K562 (cell line): ENCODE data around the gene ADAMTS14. TPM values are rescaled to one million over a fixed set of nuclear protein-coding genes. Genes with fewer than 3 reads are reported as not detected.
A peak's percentile ranks its signal among the peaks of the same experiment; 100 is the strongest.

Experiments
- ATAC-seq: fragments of 200-7000 bp; cut with Tn5 transposase; 3 replicates; pipeline ENCODE4 v1.9.1; 2020; ENCODE audit warnings: moderate library complexity
- BruUV-seq: library from RNA; stranded (reverse); fragments of 400-500 nt; replicated peaks from 2 replicates; lab custom pipeline; 2021; lab: Mats Ljungman, UMichigan
- CTCF ChIA-PET: fragments of 300-600 bp; formaldehyde crosslinking; extraction: SDS; loops from one replicate; lab custom pipeline; 2021; ENCODE audit warnings: low intra/inter-chr PET ratio; lab: Yijun Ruan, JAX
- POLR2A ChIA-PET: fragments of 300-600, 350-650 bp; sonication (Branson Sonifier 250); formaldehyde crosslinking; extraction: SDS; loops from one replicate; lab custom pipeline; 2021; ENCODE audit warnings: antibody characterized with exemption, inconsistent platforms; lab: Yijun Ruan, JAX
- DNase-seq, 4 experiments: peaks; one replicate each; pipeline versions ENCODE4 v3.0.0 to v3.0.0-alpha.2; 2011 to 2018; ENCODE audit warnings: low spot score in 3 of 4, mixed read lengths in 3 of 4; ENCODE audit errors: extremely low read depth in 1 of 4
- FAIRE-seq: peaks from 2 replicates; lab custom pipeline; 2011; peaks lifted over from hg19 to GRCh38; lab: Jason Lieb, UNC
- H2AFZ ChIP-seq: 2 replicates; pipeline ENCODE4 v1.6.0; 2011; ENCODE audit warnings: low read depth, low read length, control low read depth, inconsistent platforms
- H3K27ac ChIP-seq: fragments of 200-600 bp; 3 replicates; pipeline ENCODE4 v1.8.0; 2011; ENCODE audit warnings: low read depth, mild to moderate bottlenecking, control low read depth, inconsistent platforms, low read length, moderate library complexity, mixed read lengths; ENCODE audit errors: extremely low read depth
- H3K27me3 ChIP-seq, 2 experiments: fragments of 300-600 bp in 1 of 2; 2 replicates in 1 of 2; 3 replicates in 1 of 2; pipeline versions ENCODE4 v1.6.0 to v1.8.0; 2011; ENCODE audit warnings: inconsistent platforms in 2 of 2, low read length in 2 of 2, mild to moderate bottlenecking in 1 of 2, mixed read lengths in 1 of 2, moderate library complexity in 1 of 2; ENCODE audit not compliant: control insufficient read depth in 2 of 2, insufficient read depth in 2 of 2
- H3K36me3 ChIP-seq: fragments of 300-600 bp; 3 replicates; pipeline ENCODE4 v1.8.0; 2011; ENCODE audit warnings: mild to moderate bottlenecking, low read length, inconsistent platforms; ENCODE audit not compliant: control insufficient read depth, insufficient read depth
- H3K4me1 ChIP-seq, 2 experiments: fragments of 200-600 bp in 1 of 2; replicated peaks in 1 of 2; 2 replicates in 1 of 2; 3 replicates in 1 of 2; pipeline versions ENCODE4 v1.5.1 to v1.8.0; 2011; ENCODE audit warnings: inconsistent platforms in 2 of 2, low read length in 2 of 2, mild to moderate bottlenecking in 1 of 2, mixed read lengths in 1 of 2, moderate library complexity in 1 of 2; ENCODE audit not compliant: control insufficient read depth in 2 of 2, insufficient read depth in 2 of 2
- H3K4me2 ChIP-seq: 2 replicates; pipeline ENCODE4 v1.6.1; 2011; ENCODE audit warnings: low read length, control low read depth, inconsistent platforms, mixed read lengths; ENCODE audit not compliant: insufficient read depth
- H3K4me3 ChIP-seq: fragments of 200-600 bp; sonication (generic), shearing (Covaris generic); 2 replicates; pipeline ENCODE4 v1.5.1; 2016; ENCODE audit warnings: control low read depth, inconsistent platforms
- H3K79me2 ChIP-seq: fragments of 200-600 bp; 3 replicates; pipeline ENCODE4 v1.8.0; 2011; ENCODE audit warnings: low read length, inconsistent platforms; ENCODE audit not compliant: control insufficient read depth, insufficient read depth
- H3K9ac ChIP-seq, 2 experiments: 2 replicates each; pipeline versions ENCODE4 v1.6.0 to v1.6.1; 2011; ENCODE audit warnings: low read depth in 2 of 2, low read length in 2 of 2, control low read depth in 1 of 2, inconsistent platforms in 1 of 2, mild to moderate bottlenecking in 1 of 2, mixed read lengths in 1 of 2; ENCODE audit not compliant: insufficient read depth in 1 of 2
- H3K9me1 ChIP-seq: one replicate; pipeline ENCODE4 v1.6.0; 2011; ENCODE audit warnings: inconsistent platforms, mild to moderate bottlenecking, low read length, moderate library complexity; ENCODE audit not compliant: control insufficient read depth, insufficient read depth
- H3K9me3 ChIP-seq: replicated peaks from 2 replicates; pipeline ENCODE4 v1.5.1; 2011; ENCODE audit warnings: low read depth, low read length, inconsistent platforms; ENCODE audit not compliant: control insufficient read depth, insufficient read depth
- H4K20me1 ChIP-seq: replicated peaks from 2 replicates; pipeline ENCODE4 v1.6.1; 2011; ENCODE audit warnings: low read length, inconsistent platforms, mixed read lengths; ENCODE audit not compliant: control insufficient read depth, insufficient read depth
- ARID1B ChIP-seq: fragments of 450-650 bp; IDR thresholded peaks from 2 replicates; pipeline ENCODE4 v1.6.1; 2016; ENCODE audit warnings: antibody characterized with exemption, mild to moderate bottlenecking, inconsistent platforms
- ATF7 ChIP-seq: fragments of 450-650 bp; IDR thresholded peaks from 2 replicates; pipeline ENCODE4 v1.7.1; 2014; ENCODE audit warnings: mild to moderate bottlenecking, moderate library complexity
- ERF ChIP-seq: fragments of 450-650 bp; formaldehyde crosslinking; IDR thresholded peaks from 2 replicates; pipeline ENCODE4 v1.4.0; 2020; ENCODE audit warnings: mild to moderate bottlenecking, mixed read lengths
- HMGN3 ChIP-seq: IDR thresholded peaks from 2 replicates; pipeline ENCODE4 v1.6.1; 2011; ENCODE audit warnings: borderline replicate concordance, low read depth, mild to moderate bottlenecking, mixed read lengths, low read length; ENCODE audit not compliant: insufficient read length; ENCODE audit errors: extremely low read depth
- NFE2 ChIP-seq: IDR thresholded peaks from 2 replicates; pipeline ENCODE4 v1.6.1; 2014; ENCODE audit warnings: antibody characterized with exemption, low read depth
- ZBTB7A ChIP-seq: IDR thresholded peaks from 2 replicates; pipeline ENCODE4 v1.6.1; 2011; ENCODE audit warnings: low read depth, mild to moderate bottlenecking, low read length, moderate library complexity, borderline replicate concordance; ENCODE audit not compliant: control insufficient read depth
- ZNF318 ChIP-seq, 2 experiments: fragments of 450-650 bp; IDR thresholded peaks; 2 replicates each; pipeline ENCODE4 v1.6.1; 2016; ENCODE audit warnings: mild to moderate bottlenecking in 2 of 2, borderline replicate concordance in 1 of 2, low read depth in 1 of 2, moderate library complexity in 1 of 2
- ZNF592 ChIP-seq: fragments of 450-650 bp; IDR thresholded peaks from 2 replicates; pipeline ENCODE4 v1.6.1; 2017; ENCODE audit warnings: antibody characterized with exemption, mild to moderate bottlenecking
- WGBS: fragments of 100-300 bp; shearing (Covaris generic); methylation state at CpG from one replicate; pipeline ENCODE4 v1.1.6; 2016; ENCODE audit warnings: low coverage, mixed read lengths; ENCODE audit not compliant: insufficient coverage; ENCODE audit errors: missing lambda C conversion rate; 5-methylcytosine and 5-hydroxymethylcytosine counted together
- in situ Hi-C: fragments of 300-500 bp; cut with MboI; formaldehyde crosslinking; loops from 4 replicates; pipeline ENCODE4 v1.15.0; 2018; ENCODE audit warnings: inconsistent platforms, mixed read lengths
- intact Hi-C: fragments of 100-400 bp; cut with micrococcal nuclease; formaldehyde crosslinking; loops from 2 replicates; pipeline ENCODE4 v1.14.2; 2022
- polyA plus RNA-seq, 8 experiments: library from polyadenylated mRNA; depleted of rRNA in 4 of 8; stranded (reverse) in 5 of 8; unstranded in 3 of 8; fragments of >200 nt; fragmentation: Nextera tagmentation in 2 of 8; fragmentation: Illumina TruSeq in 1 of 8; extraction: Ambion mirVana in 2 of 8; extraction: Trizol in 1 of 8; gene quantifications; 2 replicates each; pipeline versions ENCODE4 v1.2.1 to v1.2.3, GENCODE V29; 2011 to 2014; ENCODE audit warnings: inconsistent platforms in 1 of 8, missing spikeins in 1 of 8
- total RNA-seq, 7 experiments: library from RNA; depleted of rRNA in 6 of 7; stranded (reverse); fragments of >200 nt in 6 of 7; fragmentation: Illumina TruSeq in 2 of 7; extraction: Trizol in 2 of 7; gene quantifications; 2 replicates each; pipeline versions ENCODE4 v1.2.1 to v1.2.3, GENCODE V29; 2011 to 2021; ENCODE audit warnings: low replicate concordance in 1 of 7

Gene ADAMTS14
- total and polyA plus RNA-seq, 9 of the 15 experiments (the other 6 are each of a cell fraction or from before 2014, with no cell fraction given), result 0.04 to 37.4 (median 15.9) TPM

GRCh38 chr10:70797840-70798239 lies 125.5 kb downstream of the ADAMTS14 start (continued):
- TF ChIP-seq ZNF592, result peak; percentile 54; the same call in 1 of the 2 replicates
- peak; percentile 48; the same call in 1 of the 2 replicates for TF ChIP-seq ZBTB7A
- 0 out of 2 replicates have a peak, but pooled peaks have one; percentile 17 for TF ChIP-seq ATF7
- no peak for TF ChIP-seq HMGN3
- peak; percentile 32; the same call in 1 of the 2 replicates for TF ChIP-seq ARID1B
- peak; percentile 96 for TF ChIP-seq NFE2

GRCh38 chr10:70799124-70799523 lies 126.8 kb downstream of the ADAMTS14 start:
- H2AFZ ChIP-seq, result peak overlapping the region; percentile 37; the same call in 1 of the 2 replicates
- H3K4me1 ChIP-seq, result peaks cover 6 to 10% of the 10 kb centered on the region in 2 experiments; a peak in 3 of 5 replicates
- in situ Hi-C loops, result no loop called here
- H4K20me1 ChIP-seq, result no peaks in the 10 kb centered on the region
- H3K36me3 ChIP-seq, result no peaks in the 10 kb centered on the region
- DNase-seq (no peak), ATAC-seq (no peak), FAIRE-seq (peak; percentile 42)
- CTCF ChIA-PET, result no interaction called here
- no peak overlapping the region for H3K4me2 ChIP-seq
- no peak overlapping the region for H3K27ac ChIP-seq
- no TSS peak for BruUV-seq
- no peaks in the 10 kb centered on the region for H3K9me1 ChIP-seq
- H3K79me2 ChIP-seq, result no peaks in the 10 kb centered on the region
- WGBS, result 41% methylated on average over 5 of the region's 5 CpGs
- no peaks in the 10 kb centered on the region for H3K27me3 ChIP-seq
- H3K9ac ChIP-seq, result no peak overlapping the region
- intact Hi-C loops, result no loop called here
- POLR2A ChIA-PET, result interaction anchor here (1.5 kb wide), 1 partner anchor 44 kb away, joined by 3 read pairs; no protein-coding TSS in a partner anchor
- no peaks in the 10 kb centered on the region for H3K9me3 ChIP-seq
- H3K4me3 ChIP-seq, result no peak overlapping the region
- no peak for TF ChIP-seq ZNF318 (IDR thresholded peaks at IDR 0.05; ENCODE audit: borderline replicate concordance in 1 of 2, low read depth in 1 of 2)
- TF ChIP-seq ERF (CRISPR knock-in tag), result no peak
